ENCODE results near the gene RNF26.

RNF26 gene

DNA sequence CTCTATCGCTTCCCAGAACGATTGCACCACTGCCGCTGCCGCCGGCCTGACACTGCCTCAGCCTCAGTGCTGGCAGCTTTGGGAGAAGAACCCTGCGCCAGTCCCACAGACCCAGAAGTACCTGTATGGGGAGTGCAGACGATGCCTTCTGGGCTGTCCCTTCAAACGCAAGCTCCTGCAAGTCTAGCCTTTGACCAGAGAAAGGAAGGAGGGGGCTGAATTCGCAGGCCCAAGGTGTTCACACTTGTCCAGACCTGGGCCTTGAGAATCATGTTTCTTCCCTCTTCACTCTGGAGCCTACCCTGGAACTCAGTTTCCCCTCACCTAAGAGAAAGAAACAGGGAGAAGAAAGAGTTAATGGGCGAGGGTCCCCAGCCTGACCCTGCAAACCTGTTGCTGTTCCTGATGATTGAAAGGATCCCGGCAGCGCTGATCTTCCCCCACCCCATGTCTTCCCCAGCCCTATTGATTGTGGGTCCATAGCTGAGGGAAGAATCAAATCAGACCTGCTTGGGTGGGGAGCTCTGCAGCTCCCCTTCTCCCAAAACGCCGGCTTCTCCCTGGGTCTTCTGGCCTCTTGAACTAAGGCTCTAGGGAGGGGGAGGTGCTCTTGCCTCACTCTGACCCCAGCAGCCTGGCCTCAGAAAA, 16.6 kb upstream of the RNF26 start:
- TF ChIP-seq RAD21 (IDR thresholded peaks at IDR 0.05; ENCODE audit: low read depth) (no peak), TAF1 (IDR thresholded peaks at IDR 0.05; ENCODE audit: low read depth) (no peak), TCF12 (IDR thresholded peaks at IDR 0.05; ENCODE audit: low read depth) (no peak), EGR1 (IDR thresholded peaks at IDR 0.05) (no peak), CREB1 (IDR thresholded peaks at IDR 0.05; ENCODE audit: low read depth) (no peak), YY1 (IDR thresholded peaks at IDR 0.05; ENCODE audit: low read depth) (no peak), EP300 (IDR thresholded peaks at IDR 0.05; ENCODE audit: borderline replicate concordance) (no peak), FOXM1 (IDR thresholded peaks at IDR 0.05; ENCODE audit: borderline replicate concordance, low read depth) (no peak), MAX (IDR thresholded peaks at IDR 0.05) (no peak), NFIC (IDR thresholded peaks at IDR 0.05) (no peak), TEAD4 (IDR thresholded peaks at IDR 0.05) (no peak), CEBPB (IDR thresholded peaks at IDR 0.05) (no peak)
- TF ChIP-seq, protein P1, sequence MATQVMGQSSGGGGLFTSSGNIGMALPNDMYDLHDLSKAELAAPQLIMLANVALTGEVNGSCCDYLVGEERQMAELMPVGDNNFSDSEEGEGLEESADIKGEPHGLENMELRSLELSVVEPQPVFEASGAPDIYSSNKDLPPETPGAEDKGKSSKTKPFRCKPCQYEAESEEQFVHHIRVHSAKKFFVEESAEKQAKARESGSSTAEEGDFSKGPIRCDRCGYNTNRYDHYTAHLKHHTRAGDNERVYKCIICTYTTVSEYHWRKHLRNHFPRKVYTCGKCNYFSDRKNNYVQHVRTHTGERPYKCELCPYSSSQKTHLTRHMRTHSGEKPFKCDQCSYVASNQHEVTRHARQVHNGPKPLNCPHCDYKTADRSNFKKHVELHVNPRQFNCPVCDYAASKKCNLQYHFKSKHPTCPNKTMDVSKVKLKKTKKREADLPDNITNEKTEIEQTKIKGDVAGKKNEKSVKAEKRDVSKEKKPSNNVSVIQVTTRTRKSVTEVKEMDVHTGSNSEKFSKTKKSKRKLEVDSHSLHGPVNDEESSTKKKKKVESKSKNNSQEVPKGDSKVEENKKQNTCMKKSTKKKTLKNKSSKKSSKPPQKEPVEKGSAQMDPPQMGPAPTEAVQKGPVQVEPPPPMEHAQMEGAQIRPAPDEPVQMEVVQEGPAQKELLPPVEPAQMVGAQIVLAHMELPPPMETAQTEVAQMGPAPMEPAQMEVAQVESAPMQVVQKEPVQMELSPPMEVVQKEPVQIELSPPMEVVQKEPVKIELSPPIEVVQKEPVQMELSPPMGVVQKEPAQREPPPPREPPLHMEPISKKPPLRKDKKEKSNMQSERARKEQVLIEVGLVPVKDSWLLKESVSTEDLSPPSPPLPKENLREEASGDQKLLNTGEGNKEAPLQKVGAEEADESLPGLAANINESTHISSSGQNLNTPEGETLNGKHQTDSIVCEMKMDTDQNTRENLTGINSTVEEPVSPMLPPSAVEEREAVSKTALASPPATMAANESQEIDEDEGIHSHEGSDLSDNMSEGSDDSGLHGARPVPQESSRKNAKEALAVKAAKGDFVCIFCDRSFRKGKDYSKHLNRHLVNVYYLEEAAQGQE (IDR thresholded peaks at IDR 0.05; ENCODE audit: low read depth) = no peak

- TF ChIP-seq, protein P1 (IDR thresholded peaks at IDR 0.05; ENCODE audit: low read depth) = no peak
- no peak for TF ChIP-seq TCF12 (IDR thresholded peaks at IDR 0.05; ENCODE audit: low read depth)
- no peak for TF ChIP-seq EP300 (IDR thresholded peaks at IDR 0.05; ENCODE audit: borderline replicate concordance)
- no peak for TF ChIP-seq CEBPB (IDR thresholded peaks at IDR 0.05)
- no peak for TF ChIP-seq USF1 (IDR thresholded peaks at IDR 0.05)
- TF ChIP-seq FOXM1 (IDR thresholded peaks at IDR 0.05; ENCODE audit: borderline replicate concordance, low read depth) = no peak
- TF ChIP-seq YY1 (IDR thresholded peaks at IDR 0.05; ENCODE audit: low read depth) = no peak
- TF ChIP-seq RAD21 (IDR thresholded peaks at IDR 0.05; ENCODE audit: low read depth) = no peak
- TF ChIP-seq EGR1 (IDR thresholded peaks at IDR 0.05) = no peak
- no peak for TF ChIP-seq NFIC (IDR thresholded peaks at IDR 0.05)
- TF ChIP-seq TEAD4 (IDR thresholded peaks at IDR 0.05) = no peak
Measured at GRCh38 chr11:119318240-119319135, 15.8 kb upstream of the RNF26 start.

GRCh38 chr11:119319136-119319699, 15.1 kb upstream of the RNF26 start:
- TF ChIP-seq ZBTB7A (IDR thresholded peaks at IDR 0.05; ENCODE audit: low read depth) = 0 out of 2 replicates have a peak, but pooled peaks have one; percentile 34
- TF ChIP-seq FOXM1 (IDR thresholded peaks at IDR 0.05; ENCODE audit: borderline replicate concordance, low read depth) = no peak
- TF ChIP-seq RAD21 (IDR thresholded peaks at IDR 0.05; ENCODE audit: low read depth) = no peak

DNA sequence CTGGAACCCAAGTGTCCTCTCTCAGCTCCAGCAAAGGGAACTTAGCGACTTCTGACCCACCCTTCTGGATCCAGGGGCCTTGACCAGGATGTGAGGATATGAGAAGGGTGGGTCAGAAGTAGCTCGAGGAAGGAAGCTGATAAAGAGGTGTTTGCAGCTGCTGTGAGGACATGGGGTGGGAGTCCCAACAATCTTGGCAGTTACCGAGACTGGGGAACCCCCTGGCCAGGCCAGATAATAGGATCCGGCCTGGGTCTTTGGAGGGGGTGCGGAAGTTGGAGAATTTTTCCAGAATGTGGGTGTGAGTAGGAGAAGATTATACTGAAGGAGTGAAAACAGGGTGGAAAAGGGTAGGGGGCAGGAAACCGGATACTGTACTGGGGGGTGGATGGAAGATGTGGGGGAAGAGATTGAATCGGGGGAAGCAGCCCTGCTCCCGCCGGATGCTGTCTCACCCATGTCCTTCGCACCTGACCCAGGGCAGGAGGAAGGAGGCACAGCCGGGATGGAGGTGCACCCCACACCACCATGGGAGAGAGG, 14.6 kb upstream of the RNF26 start:
- TF ChIP-seq CEBPB (IDR thresholded peaks at IDR 0.05) (no peak), MAX (IDR thresholded peaks at IDR 0.05) (no peak), USF1 (IDR thresholded peaks at IDR 0.05) (no peak), EGR1 (IDR thresholded peaks at IDR 0.05) (no peak), TAF1 (IDR thresholded peaks at IDR 0.05; ENCODE audit: low read depth) (no peak), FOXM1 (IDR thresholded peaks at IDR 0.05; ENCODE audit: borderline replicate concordance, low read depth) (no peak), TCF12 (IDR thresholded peaks at IDR 0.05; ENCODE audit: low read depth) (no peak), CREB1 (IDR thresholded peaks at IDR 0.05; ENCODE audit: low read depth) (no peak), YY1 (IDR thresholded peaks at IDR 0.05; ENCODE audit: low read depth) (no peak), RAD21 (IDR thresholded peaks at IDR 0.05; ENCODE audit: low read depth) (no peak), ZBTB7A (IDR thresholded peaks at IDR 0.05; ENCODE audit: low read depth) (no peak), TEAD4 (IDR thresholded peaks at IDR 0.05) (no peak), NFIC (IDR thresholded peaks at IDR 0.05) (no peak), EP300 (IDR thresholded peaks at IDR 0.05; ENCODE audit: borderline replicate concordance) (no peak)
- TF ChIP-seq, protein P1 (IDR thresholded peaks at IDR 0.05; ENCODE audit: low read depth) = no peak

Data from Ishikawa (cell line).